SK-N-MC (cell line): ENCODE results near the gene HOXA3.

Experiments
- EZH2 ChIP-seq: fragments of 200-600 bp; sonication (generic); IDR thresholded peaks from one replicate; pipeline ENCODE4 v1.6.1; 2017; ENCODE audit warnings: antibody characterized with exemption
- POLR2AphosphoS5 ChIP-seq: IDR thresholded peaks from 2 replicates; pipeline ENCODE4 v1.6.1; 2012; ENCODE audit warnings: mild to moderate bottlenecking, low read depth, low read length, borderline replicate concordance

DNA sequence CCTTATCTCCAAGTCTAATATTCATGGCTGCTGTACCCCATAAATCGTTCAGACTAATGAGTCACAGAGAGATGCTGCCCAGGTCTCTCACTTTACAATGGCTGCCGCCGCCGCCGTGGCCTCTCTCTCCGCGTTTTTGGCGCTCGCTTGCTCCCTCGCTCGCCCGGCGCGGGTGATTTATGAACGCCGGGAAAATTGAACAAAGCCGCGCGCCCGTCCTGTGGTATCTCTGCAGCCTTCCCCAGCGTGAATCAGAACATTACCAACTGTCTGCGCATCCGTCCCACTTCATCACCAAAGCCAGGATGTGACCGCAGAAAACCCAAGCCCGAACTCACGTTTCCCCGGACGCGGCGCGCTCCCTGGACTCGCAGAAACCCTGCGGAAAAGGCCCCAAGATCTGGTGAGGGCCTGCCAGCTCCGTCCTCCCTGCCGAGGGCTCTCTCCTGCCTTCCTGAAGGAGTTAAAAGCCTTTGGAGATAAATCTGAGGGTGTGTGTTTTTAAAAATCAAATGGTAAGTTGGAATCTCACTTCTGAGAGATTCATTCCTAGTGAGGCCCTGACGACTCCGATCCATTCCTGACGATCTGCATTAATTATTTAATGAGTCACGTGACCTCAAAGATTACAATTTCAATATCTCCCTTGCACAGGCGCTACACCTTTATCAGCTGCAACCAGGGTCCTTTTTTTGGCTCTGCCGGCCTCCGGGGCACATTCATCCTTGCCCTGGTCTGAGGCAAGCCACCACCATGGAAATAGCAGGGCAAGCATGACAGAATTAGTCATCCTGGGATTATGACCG is 28.1 kb downstream of the HOXA3 start:
- TF ChIP-seq POLR2AphosphoS5 (no peak), EZH2 (peak; percentile 44)
